Liver (tissue), 9 donors: ENCODE results near the gene GC. TPM values are rescaled to one million over a fixed set of nuclear protein-coding genes. Genes with fewer than 3 reads are reported as not detected.

Source experiments
- DNase-seq: peaks from one replicate; pipeline ENCODE4 v3.0.0-alpha.2; 2017; ENCODE audit warnings: low spot score
- H3K27ac ChIP-seq, 2 donors: one replicate each; pipeline ENCODE4 v1.7.0; 2013; ENCODE audit warnings: inconsistent platforms in 2 of 2, low read length in 2 of 2, control low read depth in 1 of 2, low read depth in 1 of 2, mild to moderate bottlenecking in 1 of 2
- H3K27me3 ChIP-seq, 4 donors: one replicate each; pipeline versions ENCODE4 v1.6.1 to v1.7.0; 2013; ENCODE audit warnings: low read length in 3 of 4, inconsistent platforms in 1 of 4, mild to moderate bottlenecking in 1 of 4, moderate library complexity in 1 of 4; ENCODE audit not compliant: control insufficient read depth in 4 of 4, insufficient read depth in 4 of 4
- H3K36me3 ChIP-seq, 4 donors: one replicate each; pipeline versions ENCODE4 v1.6.1 to v1.7.0; 2013; ENCODE audit warnings: low read length in 3 of 4, mild to moderate bottlenecking in 3 of 4, low read depth in 1 of 4, moderate library complexity in 1 of 4; ENCODE audit not compliant: control insufficient read depth in 4 of 4, insufficient read depth in 3 of 4
- H3K4me1 ChIP-seq, 4 donors: one replicate each; pipeline versions ENCODE4 v1.6.1 to v1.7.0; 2013; ENCODE audit warnings: low read length in 3 of 4, mild to moderate bottlenecking in 3 of 4, moderate library complexity in 1 of 4; ENCODE audit not compliant: control insufficient read depth in 4 of 4, insufficient read depth in 4 of 4
- H3K4me3 ChIP-seq, 3 donors: one replicate each; pipeline versions ENCODE4 v1.6.1 to v1.7.0; 2013; ENCODE audit warnings: low read length in 3 of 3, control low read depth in 1 of 3, low read depth in 1 of 3, mild to moderate bottlenecking in 1 of 3
- H3K9ac ChIP-seq, 2 donors: one replicate each; pipeline ENCODE4 v1.7.0; 2013; ENCODE audit warnings: low read length in 2 of 2, mild to moderate bottlenecking in 2 of 2, moderate library complexity in 2 of 2, control low read depth in 1 of 2, low read depth in 1 of 2
- H3K9me3 ChIP-seq, 4 donors: one replicate each; pipeline versions ENCODE4 v1.6.1 to v1.7.0; 2013; ENCODE audit warnings: low read length in 3 of 4; ENCODE audit not compliant: control insufficient read depth in 4 of 4
- ATF3 ChIP-seq: IDR thresholded peaks from 2 replicates; pipeline ENCODE4 v1.6.1; 2016; ENCODE audit warnings: antibody characterized with exemption
- EGR1 ChIP-seq, 2 donors: IDR thresholded peaks; 2 replicates each; pipeline ENCODE4 v1.6.1; 2016 to 2018; ENCODE audit warnings: antibody characterized with exemption in 2 of 2, low read depth in 2 of 2
- FOXA1 ChIP-seq: IDR thresholded peaks from 2 replicates; pipeline ENCODE4 v1.6.1; 2016; ENCODE audit warnings: antibody characterized with exemption
- FOXA2 ChIP-seq: IDR thresholded peaks from 2 replicates; pipeline ENCODE4 v1.6.1; 2016; ENCODE audit warnings: antibody characterized with exemption
- GABPA ChIP-seq, 2 donors: IDR thresholded peaks in 1 of 2; conservative IDR thresholded peaks in 1 of 2; 2 replicates each; pipeline ENCODE4 v1.6.1; 2016; ENCODE audit warnings: antibody characterized with exemption in 2 of 2, mild to moderate bottlenecking in 1 of 2, moderate library complexity in 1 of 2
- HNF4A ChIP-seq, 2 donors: conservative IDR thresholded peaks; 2 replicates each; pipeline ENCODE4 v1.6.1; 2016; ENCODE audit warnings: antibody characterized with exemption in 2 of 2, mild to moderate bottlenecking in 2 of 2
- HNF4G ChIP-seq: IDR thresholded peaks from 2 replicates; pipeline ENCODE4 v1.6.1; 2016; ENCODE audit warnings: antibody characterized with exemption
- JUND ChIP-seq, 2 donors: IDR thresholded peaks; 2 replicates each; pipeline ENCODE4 v1.6.1; 2016; ENCODE audit warnings: antibody characterized with exemption in 2 of 2
- MAX ChIP-seq: IDR thresholded peaks from 2 replicates; pipeline ENCODE4 v1.6.1; 2016; ENCODE audit warnings: antibody characterized with exemption
- NR2F2 ChIP-seq: IDR thresholded peaks from 2 replicates; pipeline ENCODE4 v1.6.1; 2016; ENCODE audit warnings: antibody characterized with exemption
- RAD21 ChIP-seq, 2 donors: IDR thresholded peaks; 2 replicates each; pipeline ENCODE4 v1.6.1; 2016; ENCODE audit warnings: antibody characterized with exemption in 2 of 2, mild to moderate bottlenecking in 2 of 2
- REST ChIP-seq: IDR thresholded peaks from 2 replicates; pipeline ENCODE4 v1.6.1; 2016; ENCODE audit warnings: antibody characterized with exemption, mild to moderate bottlenecking
- RXRA ChIP-seq, 2 donors: IDR thresholded peaks; 2 replicates each; pipeline ENCODE4 v1.6.1; 2017 to 2018; ENCODE audit warnings: antibody characterized with exemption in 2 of 2, mild to moderate bottlenecking in 1 of 2
- SP1 ChIP-seq: IDR thresholded peaks from 2 replicates; pipeline ENCODE4 v1.6.1; 2018; ENCODE audit warnings: antibody characterized with exemption, mild to moderate bottlenecking
- TAF1 ChIP-seq: conservative IDR thresholded peaks from 2 replicates; pipeline ENCODE4 v1.6.1; 2016; ENCODE audit warnings: antibody characterized with exemption, mild to moderate bottlenecking
- YY1 ChIP-seq: IDR thresholded peaks from 2 replicates; pipeline ENCODE4 v1.6.1; 2016; ENCODE audit warnings: antibody characterized with exemption, mild to moderate bottlenecking
- ZBTB33 ChIP-seq: IDR thresholded peaks from 2 replicates; pipeline ENCODE4 v1.6.1; 2016; ENCODE audit warnings: antibody characterized with exemption
- WGBS: extraction: QIAGEN DNeasy Blood & Tissue Kit; methylation state at CpG from one replicate; pipeline ENCODE4 v1.1.7; 2013; 5-methylcytosine and 5-hydroxymethylcytosine counted together
- polyA plus RNA-seq, 2 donors: library from polyadenylated mRNA; stranded (reverse) in 1 of 2; unstranded in 1 of 2; fragments of 200-250 nt in 1 of 2; fragments of >200 nt in 1 of 2; fragmentation: Nextera tagmentation in 1 of 2; extraction: Ambion mirVana in 1 of 2; gene quantifications; one replicate each; pipeline versions ENCODE4 v1.2.1 to v1.2.3, GENCODE V29; 2013 to 2015
- total RNA-seq, 2 donors: library from RNA; depleted of rRNA; stranded (reverse); fragments of >200 nt; gene quantifications; one replicate each; pipeline ENCODE4 v1.2.3, GENCODE V29; 2014
- donor health status: healthy.
- donor health status: healthy.
- donor health status: healthy.
- donor health status: healthy.
- donor health status: healthy.

Gene GC
- total and polyA plus RNA-seq, 4 donors, result 1,801 to 4,674 (median 2,937) TPM

GRCh38 chr4:71830497-71831190 is 46.8 kb upstream of the GC start:
- TF ChIP-seq GABPA (IDR thresholded peaks at IDR 0.05 in 1 of 2, conservative IDR thresholded peaks at IDR 0.05 in 1 of 2) (no peak), YY1 (no peak), JUND (IDR thresholded peaks at IDR 0.05) (no peak), TAF1 (no peak), ZBTB33 (no peak), HNF4A (conservative IDR thresholded peaks at IDR 0.05) (no peak), SP1 (no peak), RAD21 (IDR thresholded peaks at IDR 0.05) (no peak), REST (no peak), EGR1 (IDR thresholded peaks at IDR 0.05; ENCODE audit: low read depth in 2 of 2) (no peak), FOXA1 (no peak)
- Histone ChIP-seq H3K27me3 (no peaks in the 10 kb centered on the region), H3K4me1 (no peaks in the 10 kb centered on the region), H3K4me3 (no peak overlapping the region), H3K36me3 (no peaks in the 10 kb centered on the region), H3K27ac (no peak overlapping the region), H3K9me3 (no peaks in the 10 kb centered on the region), H3K9ac (no peak overlapping the region)
- no peak for DNase-seq
- 81% methylated on average over 4 of the region's 4 CpGs for WGBS

- Histone ChIP-seq H3K27ac (no peak overlapping the region), H3K9ac (no peak overlapping the region), H3K36me3 (no peaks in the 10 kb centered on the region), H3K9me3 (no peaks in the 10 kb centered on the region), H3K4me1 (no peaks in the 10 kb centered on the region), H3K27me3 (no peaks in the 10 kb centered on the region), H3K4me3 (no peak overlapping the region)
- DNase-seq, result no peak
- TF ChIP-seq RAD21 (IDR thresholded peaks at IDR 0.05) (no peak), ATF3 (no peak), HNF4G (no peak), YY1 (no peak), RXRA (IDR thresholded peaks at IDR 0.05) (no peak), MAX (no peak), EGR1 (IDR thresholded peaks at IDR 0.05; ENCODE audit: low read depth in 2 of 2) (no peak), ZBTB33 (no peak), HNF4A (conservative IDR thresholded peaks at IDR 0.05) (no peak), JUND (IDR thresholded peaks at IDR 0.05) (no peak), TAF1 (no peak), GABPA (IDR thresholded peaks at IDR 0.05 in 1 of 2, conservative IDR thresholded peaks at IDR 0.05 in 1 of 2) (no peak), NR2F2 (no peak), REST (no peak), FOXA2 (no peak), SP1 (no peak)
- 95% methylated on average over 1 of the region's 1 CpG for WGBS
These were observed 44.6 kb upstream of the GC start for GRCh38 chr4:71828470-71828869.
